Measurements from ENCODE around the gene SLA2. TPM values are rescaled to one million over a fixed set of nuclear protein-coding genes. Genes with fewer than 3 reads are reported as not detected.

The SLA2 gene
- total RNA-seq, 4 donors from 2014 or later = 0.13 to 0.50 (median 0.28) TPM

GRCh38 chr20:36646678-36647077, 682 bp upstream of the SLA2 start:
- Histone ChIP-seq H3K4me3 (replicated peaks in 1 of 3) (no peak overlapping the region), H3K36me3 (no peaks in the 10 kb centered on the region), H3K9me3 (no peaks in the 10 kb centered on the region), H3K27ac (no peak overlapping the region), H3K4me1 (no peaks in the 10 kb centered on the region), H3K27me3 (no peaks in the 10 kb centered on the region)
- intact Hi-C loops (cut with DNase I) = no loop called here
- no peak for TF ChIP-seq CTCF (IDR thresholded peaks at IDR 0.05)
- no peak for TF ChIP-seq POLR2A (IDR thresholded peaks at IDR 0.05)
- DNase-seq = no peak
- 96 to 99% methylated on average over 3 of the region's 3 CpGs for WGBS, 2 donors

- Histone ChIP-seq H3K27me3 (no peaks in the 10 kb centered on the region), H3K4me1 (no peaks in the 10 kb centered on the region), H3K27ac (no peak overlapping the region), H3K4me3 (replicated peaks in 1 of 3) (no peak overlapping the region), H3K9me3 (no peaks in the 10 kb centered on the region), H3K36me3 (no peaks in the 10 kb centered on the region)
- no peak for DNase-seq
- intact Hi-C loops (cut with DNase I) = no loop called here
- 88 to 95% methylated on average over 7 of the region's 7 CpGs for WGBS, 2 donors
- TF ChIP-seq POLR2A (IDR thresholded peaks at IDR 0.05) = no peak
- no peak for TF ChIP-seq CTCF (IDR thresholded peaks at IDR 0.05)
These were observed 643 bp downstream of the SLA2 start for GRCh38 chr20:36645353-36645752.

- Histone ChIP-seq H3K9me3 (no peaks in the 10 kb centered on the region), H3K27ac (no peak overlapping the region), H3K4me1 (no peaks in the 10 kb centered on the region), H3K4me3 (replicated peaks in 1 of 3) (no peak overlapping the region), H3K36me3 (no peaks in the 10 kb centered on the region), H3K27me3 (no peaks in the 10 kb centered on the region)
- intact Hi-C loops (cut with DNase I) = no loop called here
- no peak for DNase-seq
- no peak for TF ChIP-seq CTCF (IDR thresholded peaks at IDR 0.05)
- WGBS, 2 donors = 78 to 83% methylated on average over 7 of the region's 7 CpGs
These were observed 1.3 kb downstream of the SLA2 start for GRCh38 chr20:36644706-36645095.

GRCh38 chr20:36644032-36644705, 1.8 kb downstream of the SLA2 start:
- Histone ChIP-seq H3K36me3 (no peaks in the 10 kb centered on the region), H3K4me1 (no peaks in the 10 kb centered on the region), H3K4me3 (replicated peaks in 1 of 3) (no peak overlapping the region), H3K9me3 (no peaks in the 10 kb centered on the region), H3K27me3 (no peaks in the 10 kb centered on the region), H3K27ac (no peak overlapping the region)
- TF ChIP-seq POLR2A (IDR thresholded peaks at IDR 0.05) = no peak
- TF ChIP-seq CTCF (IDR thresholded peaks at IDR 0.05) = no peak
- intact Hi-C loops (cut with DNase I) = no loop called here
- DNase-seq = no peak
- 52 to 60% methylated on average over 5 of the region's 5 CpGs for WGBS, 2 donors

- H3K27me3 ChIP-seq = no peaks in the 10 kb centered on the region
- H3K36me3 ChIP-seq = no peaks in the 10 kb centered on the region
- intact Hi-C loops (cut with DNase I) = no loop called here
- H3K9me3 ChIP-seq = no peaks in the 10 kb centered on the region
- TF ChIP-seq CTCF (IDR thresholded peaks at IDR 0.05) (no peak), POLR2A (IDR thresholded peaks at IDR 0.05) (no peak)
- H3K4me3 ChIP-seq (replicated peaks in 1 of 3) = no peak overlapping the region
- no peak overlapping the region for H3K27ac ChIP-seq
- 85 to 92% methylated on average over 6 of the region's 6 CpGs for WGBS, 2 donors
- H3K4me1 ChIP-seq = no peaks in the 10 kb centered on the region
- no peak for DNase-seq
These were observed 3.9 kb downstream of the SLA2 start for GRCh38 chr20:36642136-36642535.
